CD4-positive, alpha-beta T cell (primary cell): ENCODE data around the gene CD44. TPM values are rescaled to one million over a fixed set of nuclear protein-coding genes. Genes with fewer than 3 reads are reported as not detected.

Experiments used
- ATAC-seq: fragments of 200-7000 bp; cut with Tn5 transposase; one replicate; pipeline ENCODE4 v1.10.0; 2022; ENCODE audit warnings: mild to moderate bottlenecking; ENCODE audit not compliant: poor library complexity
- CTCF ChIA-PET: fragments of 350-600 bp; sonication (Branson Sonifier 250); formaldehyde crosslinking; loops from one replicate; lab custom pipeline; 2021; ENCODE audit warnings: antibody characterized with exemption, inconsistent platforms; lab: Charles Lee
- POLR2A ChIA-PET: fragments of 350-600 bp; sonication (Branson Sonifier 250); formaldehyde crosslinking; loops from one replicate; lab custom pipeline; 2021; ENCODE audit warnings: antibody characterized with exemption, inconsistent platforms; lab: Charles Lee
- DNase-seq, 14 experiments: peaks; one replicate each; pipeline ENCODE4 v3.0.0-alpha.2; 2013 to 2020; ENCODE audit warnings: mixed read lengths in 2 of 14
- H3K27ac ChIP-seq, 2 donors: one replicate each; pipeline versions ENCODE4 v1.5.1 to v1.7.0; 2013; ENCODE audit warnings: low read length in 2 of 2, low read depth in 1 of 2, mild to moderate bottlenecking in 1 of 2
- H3K27me3 ChIP-seq, 2 experiments: 1 replicate in 1 of 2; 2 replicates in 1 of 2; pipeline versions ENCODE4 v1.6.1 to v1.7.0; 2013; ENCODE audit warnings: low read length in 2 of 2, control low read depth in 1 of 2, mild to moderate bottlenecking in 1 of 2, moderate library complexity in 1 of 2; ENCODE audit not compliant: insufficient read depth in 2 of 2, control insufficient read depth in 1 of 2
- H3K36me3 ChIP-seq: one replicate; pipeline ENCODE4 v1.6.1; 2013; ENCODE audit warnings: low read length, control low read depth; ENCODE audit not compliant: insufficient read depth
- H3K4me1 ChIP-seq: one replicate; pipeline ENCODE4 v1.6.1; 2013; ENCODE audit warnings: low read length, control low read depth; ENCODE audit not compliant: insufficient read depth
- H3K4me3 ChIP-seq: one replicate; pipeline ENCODE4 v1.5.1; 2013; ENCODE audit warnings: mild to moderate bottlenecking, low read length, moderate library complexity
- H3K9me3 ChIP-seq, 2 experiments: 1 replicate in 1 of 2; 2 replicates in 1 of 2; pipeline versions ENCODE4 v1.6.1 to v1.7.0; 2013; ENCODE audit warnings: low read length in 2 of 2, mild to moderate bottlenecking in 2 of 2, control low read depth in 1 of 2, moderate library complexity in 1 of 2; ENCODE audit not compliant: control insufficient read depth in 1 of 2, insufficient read depth in 1 of 2
- H3K27ac Mint-ChIP-seq: one replicate; pipeline ENCODE4 v1.8.0; 2020; ENCODE audit warnings: mixed read lengths
- H3K27me3 Mint-ChIP-seq: one replicate; pipeline ENCODE4 v1.8.0; 2021; ENCODE audit warnings: mixed read lengths
- H3K36me3 Mint-ChIP-seq: one replicate; pipeline ENCODE4 v1.8.0; 2021; ENCODE audit warnings: low read depth, mixed read lengths
- H3K4me1 Mint-ChIP-seq: one replicate; pipeline ENCODE4 v1.8.0; 2021; ENCODE audit warnings: low read depth, mixed read lengths
- H3K4me3 Mint-ChIP-seq: one replicate; pipeline ENCODE4 v1.8.0; 2020; ENCODE audit warnings: mild to moderate bottlenecking, mixed read lengths
- H3K9me3 Mint-ChIP-seq: one replicate; pipeline ENCODE4 v1.8.0; 2020; ENCODE audit warnings: mixed read lengths
- CTCF ChIP-seq: fragments of 200-600 bp; IDR thresholded peaks from one replicate; pipeline ENCODE4 v1.8.0; 2022; ENCODE audit warnings: antibody characterized with exemption, mild to moderate bottlenecking
- intact Hi-C, 2 experiments: fragments of 100-400 bp; cut with DNase I in 1 of 2; cut with micrococcal nuclease in 1 of 2; formaldehyde crosslinking; loops; one replicate each; pipeline versions ENCODE4 v1.15.1 to v1.9.0; 2023 to 2025; cut with DNase I, micrococcal nuclease
- total RNA-seq, 174 experiments: library from RNA in 2 of 174; stranded (reverse) in 2 of 174; gene quantifications; one replicate each; pipeline ENCODE4 v1.2.3 and lab custom pipeline; 2021 to 2026

Gene CD44
- total RNA-seq, 2 experiments from 2014 or later: 1,283 to 1,330 TPM

- no peak overlapping the region for H3K4me3 Mint-ChIP-seq
- peaks cover 56% of the 10 kb centered on the region for H3K4me1 Mint-ChIP-seq
- POLR2A ChIA-PET: interaction anchor here (1.3 kb wide), 1 partner anchor 65 kb away, joined by 4 read pairs; no protein-coding TSS in a partner anchor
- H3K36me3 ChIP-seq: no peaks in the 10 kb centered on the region
- intact Hi-C loops: no loop called here
- no peak overlapping the region for H3K27ac Mint-ChIP-seq
- H3K4me1 ChIP-seq: peaks cover 32% of the 10 kb centered on the region
- H3K27ac ChIP-seq: no peak overlapping the region
- DNase-seq (no peak), ATAC-seq (no peak)
- H3K27me3 Mint-ChIP-seq: no peaks in the 10 kb centered on the region
- H3K4me3 ChIP-seq: no peak overlapping the region
- H3K36me3 Mint-ChIP-seq: no peaks in the 10 kb centered on the region
- no peaks in the 10 kb centered on the region for H3K27me3 ChIP-seq
- CTCF ChIA-PET: no interaction called here
- no peaks in the 10 kb centered on the region for H3K9me3 Mint-ChIP-seq
- H3K9me3 ChIP-seq: no peaks in the 10 kb centered on the region
- TF ChIP-seq CTCF: no peak
Measured at GRCh38 chr11:35112056-35112845, 26.7 kb upstream of the CD44 start.

GRCh38 chr11:35112846-35113105 lies 26.2 kb upstream of the CD44 start:
- H3K4me1 Mint-ChIP-seq: peaks cover 50% of the 10 kb centered on the region
- CTCF ChIA-PET: no interaction called here
- H3K4me3 Mint-ChIP-seq: no peak overlapping the region

GRCh38 chr11:35114906-35115687 lies 23.9 kb upstream of the CD44 start:
- Histone ChIP-seq H3K9me3 (no peaks in the 10 kb centered on the region), H3K27me3 (no peaks in the 10 kb centered on the region), H3K27ac (no peak overlapping the region), H3K36me3 (no peaks in the 10 kb centered on the region), H3K4me1 (peaks cover 26% of the 10 kb centered on the region), H3K4me3 (no peak overlapping the region)
- CTCF ChIA-PET: no interaction called here
- no peaks in the 10 kb centered on the region for H3K27me3 Mint-ChIP-seq
- H3K4me3 Mint-ChIP-seq: no peak overlapping the region
- H3K9me3 Mint-ChIP-seq: no peaks in the 10 kb centered on the region
- POLR2A ChIA-PET: no interaction called here
- no peaks in the 10 kb centered on the region for H3K36me3 Mint-ChIP-seq
- intact Hi-C loops: no loop called here
- H3K4me1 Mint-ChIP-seq: peaks cover 55% of the 10 kb centered on the region
- ATAC-seq (no peak), DNase-seq (peak in 2 of 14 experiments; percentile 32 to 42)
- no peak overlapping the region for H3K27ac Mint-ChIP-seq
- no peak for TF ChIP-seq CTCF

More at GRCh38 chr11:35112846-35113105, 26.2 kb upstream of the CD44 start:
- H3K4me1 ChIP-seq: peaks cover 29% of the 10 kb centered on the region
- H3K27me3 Mint-ChIP-seq: no peaks in the 10 kb centered on the region
- H3K36me3 Mint-ChIP-seq: no peaks in the 10 kb centered on the region
- TF ChIP-seq CTCF: no peak
- ATAC-seq (no peak), DNase-seq (no peak)
- H3K36me3 ChIP-seq: no peaks in the 10 kb centered on the region
- intact Hi-C loops: no loop called here
- H3K27ac Mint-ChIP-seq: no peak overlapping the region
- H3K9me3 Mint-ChIP-seq: no peaks in the 10 kb centered on the region
- H3K27me3 ChIP-seq: no peaks in the 10 kb centered on the region
- H3K9me3 ChIP-seq: no peaks in the 10 kb centered on the region
- no peak overlapping the region for H3K4me3 ChIP-seq
- POLR2A ChIA-PET: interaction anchor here (1.3 kb wide), 1 partner anchor 66 kb away, joined by 4 read pairs; no protein-coding TSS in a partner anchor
- no peak overlapping the region for H3K27ac ChIP-seq
